H1 (cell line): ENCODE data around the gene FCAMR. TPM values are rescaled to one million over a fixed set of nuclear protein-coding genes. Genes with fewer than 3 reads are reported as not detected.

Experiments
- EP300 ChIP-seq, 2 experiments: IDR thresholded peaks; 1 replicate in 1 of 2; 2 replicates in 1 of 2; pipeline ENCODE4 v1.6.1; 2011 to 2012; ENCODE audit warnings: low read depth in 2 of 2, low read length in 2 of 2, mild to moderate bottlenecking in 2 of 2, borderline replicate concordance in 1 of 2, inconsistent platforms in 1 of 2, moderate library complexity in 1 of 2
- GABPA ChIP-seq: IDR thresholded peaks from 2 replicates; pipeline ENCODE4 v1.6.1; 2011; ENCODE audit warnings: mild to moderate bottlenecking, low read length, moderate library complexity, borderline replicate concordance; ENCODE audit not compliant: insufficient read depth
- polyA plus RNA-seq, 7 experiments: library from polyadenylated mRNA; depleted of rRNA in 3 of 7; stranded (reverse) in 5 of 7; unstranded in 2 of 7; fragments of >200 nt in 5 of 7; fragments of 200-250 nt in 2 of 7; gene quantifications; 1 replicate in 5 of 7; 2 replicates in 1 of 7; 4 replicates in 1 of 7; pipeline versions ENCODE4 v1.2.1 to v1.2.3, GENCODE V29; 2011 to 2013; ENCODE audit warnings: missing spikeins in 2 of 7, mixed read lengths in 2 of 7
- total RNA-seq: library from RNA; stranded (reverse); fragmentation: NEBNext Ultra II Directional; extraction: Animal tissue kit (Norgen Biotek cat#: 25700); gene quantifications from 2 replicates; pipeline ENCODE4 v1.2.1, GENCODE V29; 2021

The FCAMR gene
- total and polyA plus RNA-seq, 2 of the 8 experiments (the other 6 are each of a cell fraction or from before 2014, with no cell fraction given), result not detected

DNA sequence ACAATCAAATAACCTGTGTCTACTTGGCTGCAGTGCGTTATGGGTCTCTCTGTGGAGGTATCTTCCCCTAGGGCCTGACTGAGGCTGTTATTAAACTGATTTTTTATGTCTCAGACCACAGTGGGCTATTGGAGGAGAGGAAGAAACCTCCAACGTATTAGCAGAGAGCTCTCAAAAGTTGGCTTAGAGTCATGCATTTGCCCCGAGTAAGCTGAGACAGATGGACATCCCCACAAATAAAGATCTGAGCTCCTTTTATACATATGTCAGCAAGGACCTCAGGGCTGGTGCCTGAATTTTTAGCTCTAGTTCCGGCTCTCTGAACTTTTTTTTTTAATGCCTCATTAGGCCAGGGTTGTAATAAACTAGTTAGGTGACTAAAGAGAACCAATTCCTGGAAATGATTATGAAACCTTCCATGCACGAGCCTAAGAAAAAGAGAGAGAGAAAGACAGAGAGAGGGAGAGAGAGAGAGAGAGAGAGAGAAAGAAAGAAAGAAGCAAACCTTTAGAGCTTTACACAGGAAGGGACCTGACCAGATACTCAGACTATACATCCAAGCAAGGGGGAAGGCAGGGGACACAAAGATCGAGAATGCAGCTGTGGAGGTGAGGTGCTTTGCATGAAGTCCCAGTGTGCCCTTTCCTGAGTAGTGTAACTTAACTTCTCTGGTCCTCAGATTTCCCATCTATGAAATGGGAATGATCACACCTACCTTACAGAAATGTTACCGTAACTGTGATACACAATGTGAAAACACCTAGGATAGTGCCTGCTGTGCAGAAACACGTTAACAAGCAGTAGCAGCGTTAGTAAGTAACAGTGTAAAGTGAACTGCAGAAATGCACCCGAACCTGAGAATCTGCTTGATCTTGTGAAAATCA, 15.6 kb downstream of the FCAMR start (continued):
- TF ChIP-seq EP300 (IDR thresholded peaks at IDR 0.05; ENCODE audit: borderline replicate concordance in 1 of 2, low read depth in 2 of 2, low read length in 2 of 2) (no peak), GABPA (no peak)
